Measurements from ENCODE around the gene LORICRIN.

DNA sequence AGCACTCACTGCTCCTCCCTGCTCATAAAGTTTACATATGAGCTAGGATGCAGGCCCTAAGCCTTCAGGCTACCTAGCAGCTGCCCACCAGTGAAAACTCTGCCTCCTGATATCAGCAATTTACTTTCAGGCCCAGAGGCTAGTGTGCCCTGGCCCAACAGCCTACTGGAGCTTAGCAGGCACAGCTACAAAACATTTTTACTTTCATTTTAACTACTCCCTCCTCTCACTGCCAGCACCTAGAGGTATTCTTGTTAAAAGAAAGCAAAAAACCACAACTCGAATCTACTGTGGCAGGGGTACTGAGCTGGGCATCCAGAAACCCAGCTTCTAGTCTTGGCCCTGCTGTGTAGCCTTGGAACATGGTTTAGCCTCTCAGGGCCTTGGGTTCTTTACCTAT, 5.8 kb upstream of the LORICRIN start:
- TF ChIP-seq CTCF (IDR thresholded peaks at IDR 0.05; ENCODE audit: poor library complexity): no peak
- no peak for TF ChIP-seq EZH2 (IDR thresholded peaks at IDR 0.05; ENCODE audit: borderline replicate concordance)
- no peak for TF ChIP-seq EZH2phosphoT487 (IDR thresholded peaks at IDR 0.05; ENCODE audit: low read depth, severe bottlenecking, unreplicated experiment)

Measured in hepatocyte (in vitro differentiated cells).